ENCODE data around the gene SLC35D2.
"Not testable (repeated sequence)": the region's sequence is repeated elsewhere in the genome, so short reads cannot be mapped to it uniquely, and the experiment has no call there.

SLC35D2 gene

GRCh38 chr9:96306958-96307357 lies 76.6 kb downstream of the SLC35D2 start:
- DNase-seq (ENCODE audit: low read depth) = not testable (repeated sequence)

- DNase-seq (ENCODE audit: low read depth) = no peak
Measured at GRCh38 chr9:96305171-96305570, 78.3 kb downstream of the SLC35D2 start.

GRCh38 chr9:96304230-96304629 lies 79.3 kb downstream of the SLC35D2 start:
- no peak for DNase-seq (ENCODE audit: low read depth)

- DNase-seq (ENCODE audit: low read depth) = no peak
Measured at GRCh38 chr9:96302021-96302420, 81.5 kb downstream of the SLC35D2 start, which contains the start of gene HSD17B3. Gene HSD17B3, minus strand, starts transcription at chr9:96302176. Its CDS starts 72 bp downstream, at chr9:96302104.

- peak; percentile 6 for DNase-seq (ENCODE audit: low read depth)
Measured at GRCh38 chr9:96299823-96300222, 83.7 kb downstream of the SLC35D2 start.

GRCh38 chr9:96294159-96294545 lies 89.4 kb downstream of the SLC35D2 start:
- no peak for DNase-seq (ENCODE audit: low read depth)

- DNase-seq (ENCODE audit: low read depth) = peak; percentile 6
Measured at GRCh38 chr9:96293498-96294158, 89.9 kb downstream of the SLC35D2 start.

GRCh38 chr9:96289392-96289791 lies 94.1 kb downstream of the SLC35D2 start:
- no peak for DNase-seq (ENCODE audit: low read depth)

GRCh38 chr9:96281641-96282040 lies 101.9 kb downstream of the SLC35D2 start:
- no peak for DNase-seq (ENCODE audit: low read depth)

GRCh38 chr9:96279932-96280331 lies 103.6 kb downstream of the SLC35D2 start:
- DNase-seq (ENCODE audit: low read depth) = no peak

GRCh38 chr9:96274939-96275338 lies 108.6 kb downstream of the SLC35D2 start:
- no peak for DNase-seq (ENCODE audit: low read depth)
